ENCODE measurements around the gene REM2. TPM values are rescaled to one million over a fixed set of nuclear protein-coding genes. Genes with fewer than 3 reads are reported as not detected.
A peak's percentile ranks its signal among the peaks of the same experiment; 100 is the strongest.

The REM2 gene
- total RNA-seq, 1 donor from 2014 or later = 0.36 TPM

GRCh38 chr14:22872033-22872832 lies 10.8 kb upstream of the REM2 start:
- Mint-ChIP-seq H3K27ac (ENCODE audit: unreplicated experiment) (peak overlapping the region; percentile 90), H3K27me3 (ENCODE audit: unreplicated experiment) (peaks cover 7% of the 10 kb centered on the region), H3K36me3 (ENCODE audit: low read depth, unreplicated experiment) (peaks cover 17% of the 10 kb centered on the region), H3K4me1 (ENCODE audit: unreplicated experiment) (peaks cover 13% of the 10 kb centered on the region), H3K9me3 (ENCODE audit: unreplicated experiment) (no peaks in the 10 kb centered on the region), H3K4me3 (ENCODE audit: unreplicated experiment) (peak overlapping the region; percentile 96)
- peak; percentile 83 for DNase-seq (ENCODE audit: low spot score)
- TF ChIP-seq CTCF (IDR thresholded peaks at IDR 0.05; ENCODE audit: unreplicated experiment) = peak; percentile 86

DNA sequence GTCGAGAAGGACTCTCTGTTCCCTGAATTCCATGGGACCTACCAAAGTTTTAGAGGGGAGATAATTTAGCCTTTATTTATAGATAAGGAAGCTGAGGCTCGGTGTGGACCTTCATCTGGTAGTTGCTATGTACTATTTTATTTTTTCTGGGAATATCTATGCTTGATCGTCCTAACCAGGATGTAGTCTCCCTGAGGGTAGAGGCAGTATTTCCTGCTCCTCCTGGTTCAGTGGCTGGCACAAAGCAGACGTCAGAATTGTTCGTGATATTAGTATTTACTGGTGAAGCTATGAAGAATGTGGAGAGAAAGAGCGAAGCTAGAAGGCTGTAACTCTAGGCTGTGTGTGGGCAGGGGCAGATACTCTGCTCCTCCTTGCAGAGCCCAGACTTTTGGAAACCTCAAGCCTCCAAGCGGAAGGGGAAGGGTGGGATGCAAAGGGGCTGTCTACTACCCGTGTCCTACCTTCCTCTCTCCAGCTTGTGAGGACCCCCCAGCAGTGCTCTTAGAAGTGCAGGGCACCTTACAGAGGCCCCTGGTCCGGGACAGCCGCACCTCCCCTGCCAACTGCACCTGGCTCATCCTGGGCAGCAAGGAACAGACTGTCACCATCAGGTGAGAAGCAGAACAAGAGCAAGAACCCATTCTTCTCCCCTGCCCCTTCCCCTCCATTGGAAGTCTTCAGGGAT lies 10.0 kb upstream of the REM2 start:
- DNase-seq (ENCODE audit: low spot score) = no peak
- Mint-ChIP-seq H3K9me3 (ENCODE audit: unreplicated experiment) (no peaks in the 10 kb centered on the region), H3K4me1 (ENCODE audit: unreplicated experiment) (peaks cover 13% of the 10 kb centered on the region), H3K36me3 (ENCODE audit: low read depth, unreplicated experiment) (peaks cover 23% of the 10 kb centered on the region), H3K27me3 (ENCODE audit: unreplicated experiment) (peaks cover 7% of the 10 kb centered on the region), H3K4me3 (ENCODE audit: unreplicated experiment) (peak overlapping the region; percentile 96), H3K27ac (ENCODE audit: unreplicated experiment) (peak overlapping the region; percentile 90)
- no peak for TF ChIP-seq CTCF (IDR thresholded peaks at IDR 0.05; ENCODE audit: unreplicated experiment)

- DNase-seq (ENCODE audit: low spot score) = no peak
- peaks cover 42% of the 10 kb centered on the region for H3K36me3 Mint-ChIP-seq (ENCODE audit: low read depth, unreplicated experiment)
- no peaks in the 10 kb centered on the region for H3K9me3 Mint-ChIP-seq (ENCODE audit: unreplicated experiment)
- H3K4me3 Mint-ChIP-seq (ENCODE audit: unreplicated experiment) = no peak overlapping the region
- peaks cover 13% of the 10 kb centered on the region for H3K4me1 Mint-ChIP-seq (ENCODE audit: unreplicated experiment)
- H3K27ac Mint-ChIP-seq (ENCODE audit: unreplicated experiment) = no peak overlapping the region
- peaks cover 6% of the 10 kb centered on the region for H3K27me3 Mint-ChIP-seq (ENCODE audit: unreplicated experiment)
- TF ChIP-seq CTCF (IDR thresholded peaks at IDR 0.05; ENCODE audit: unreplicated experiment) = no peak
These were observed 7.8 kb upstream of the REM2 start for GRCh38 chr14:22875003-22875747.

- H3K27me3 Mint-ChIP-seq (ENCODE audit: unreplicated experiment) = peaks cover 6% of the 10 kb centered on the region
- H3K4me3 Mint-ChIP-seq (ENCODE audit: unreplicated experiment) = peak overlapping the region; percentile 81
- no peaks in the 10 kb centered on the region for H3K9me3 Mint-ChIP-seq (ENCODE audit: unreplicated experiment)
- peaks cover 42% of the 10 kb centered on the region for H3K36me3 Mint-ChIP-seq (ENCODE audit: low read depth, unreplicated experiment)
- DNase-seq (ENCODE audit: low spot score) = no peak
- peaks cover 12% of the 10 kb centered on the region for H3K4me1 Mint-ChIP-seq (ENCODE audit: unreplicated experiment)
- H3K27ac Mint-ChIP-seq (ENCODE audit: unreplicated experiment) = no peak overlapping the region
- TF ChIP-seq CTCF (IDR thresholded peaks at IDR 0.05; ENCODE audit: unreplicated experiment) = no peak
These were observed 7.2 kb upstream of the REM2 start for GRCh38 chr14:22875748-22876319.

All from endothelial cell (in vitro differentiated cells).